SU-DHL-6 (cell line): ENCODE results near the gene SLC5A11.

Source experiments
- EZH2phosphoT487 ChIP-seq: fragments of 200-600 bp; sonication (generic), shearing (Covaris generic); conservative IDR thresholded peaks from 2 replicates; pipeline ENCODE4 v1.6.1; 2018; ENCODE audit warnings: mild to moderate bottlenecking, antibody characterized with exemption, low read length, moderate library complexity, mixed read lengths
- TF ChIP-seq, protein P1 (sequence below): fragments of 200-600 bp; sonication (generic); IDR thresholded peaks from one replicate; pipeline ENCODE4 v1.5.1; 2017; ENCODE audit warnings: antibody characterized with exemption, mild to moderate bottlenecking, low read length, moderate library complexity; ENCODE audit not compliant: insufficient read depth, poor library complexity, severe bottlenecking

- TF ChIP-seq, protein P1, sequence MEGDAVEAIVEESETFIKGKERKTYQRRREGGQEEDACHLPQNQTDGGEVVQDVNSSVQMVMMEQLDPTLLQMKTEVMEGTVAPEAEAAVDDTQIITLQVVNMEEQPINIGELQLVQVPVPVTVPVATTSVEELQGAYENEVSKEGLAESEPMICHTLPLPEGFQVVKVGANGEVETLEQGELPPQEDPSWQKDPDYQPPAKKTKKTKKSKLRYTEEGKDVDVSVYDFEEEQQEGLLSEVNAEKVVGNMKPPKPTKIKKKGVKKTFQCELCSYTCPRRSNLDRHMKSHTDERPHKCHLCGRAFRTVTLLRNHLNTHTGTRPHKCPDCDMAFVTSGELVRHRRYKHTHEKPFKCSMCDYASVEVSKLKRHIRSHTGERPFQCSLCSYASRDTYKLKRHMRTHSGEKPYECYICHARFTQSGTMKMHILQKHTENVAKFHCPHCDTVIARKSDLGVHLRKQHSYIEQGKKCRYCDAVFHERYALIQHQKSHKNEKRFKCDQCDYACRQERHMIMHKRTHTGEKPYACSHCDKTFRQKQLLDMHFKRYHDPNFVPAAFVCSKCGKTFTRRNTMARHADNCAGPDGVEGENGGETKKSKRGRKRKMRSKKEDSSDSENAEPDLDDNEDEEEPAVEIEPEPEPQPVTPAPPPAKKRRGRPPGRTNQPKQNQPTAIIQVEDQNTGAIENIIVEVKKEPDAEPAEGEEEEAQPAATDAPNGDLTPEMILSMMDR = no peak
- TF ChIP-seq EZH2phosphoT487 = no peak
Measured at GRCh38 chr16:24944206-24944605, 98.4 kb downstream of the SLC5A11 start.
